H1 (cell line): ENCODE results near the gene ANXA8. TPM values are rescaled to one million over a fixed set of nuclear protein-coding genes. Genes with fewer than 3 reads are reported as not detected.

Source experiments
- CTCF ChIA-PET: fragments of 300-600 bp; sonication (Branson Sonifier 250); formaldehyde crosslinking; loops from one replicate; lab custom pipeline; 2021; ENCODE audit not compliant: partially characterized antibody; lab: Charles Lee
- POLR2A ChIA-PET: fragments of 300-600 bp; sonication (Branson Sonifier 250); formaldehyde crosslinking; loops from one replicate; lab custom pipeline; 2021; ENCODE audit warnings: inconsistent platforms; ENCODE audit not compliant: partially characterized antibody; lab: Charles Lee
- DNase-seq, 2 experiments: peaks; one replicate each; pipeline versions ENCODE4 v3.0.0 to v3.0.0-alpha.2; 2010 to 2022; ENCODE audit warnings: low spot score in 2 of 2, low read depth in 1 of 2, mixed read lengths in 1 of 2
- FAIRE-seq: peaks from 2 replicates; lab custom pipeline; 2011; peaks lifted over from hg19 to GRCh38; lab: Jason Lieb, UNC
- H2AFZ ChIP-seq: 2 replicates; pipeline ENCODE4 v1.8.1; 2012; ENCODE audit warnings: low read length, inconsistent platforms
- H2AK5ac ChIP-seq: 2 replicates; pipeline ENCODE4 v1.6.1; 2013; ENCODE audit warnings: low read depth, low read length
- H2BK120ac ChIP-seq: replicated peaks from 2 replicates; pipeline ENCODE3; 2013; ENCODE audit warnings: low read depth, low read length, inconsistent platforms
- H2BK12ac ChIP-seq: 2 replicates; pipeline ENCODE4 v1.6.1; 2013; ENCODE audit warnings: low read depth, low read length
- H2BK15ac ChIP-seq: 2 replicates; pipeline ENCODE4 v1.6.1; 2013; ENCODE audit warnings: low read length
- H2BK20ac ChIP-seq: 2 replicates; pipeline ENCODE4 v1.6.1; 2013; ENCODE audit warnings: low read length
- H2BK5ac ChIP-seq: 2 replicates; pipeline ENCODE4 v1.6.1; 2013; ENCODE audit warnings: low read depth, low read length
- H3K14ac ChIP-seq: 2 replicates; pipeline ENCODE4 v1.6.1; 2013; ENCODE audit warnings: inconsistent platforms; ENCODE audit not compliant: insufficient read length
- H3K18ac ChIP-seq: 2 replicates; pipeline ENCODE4 v1.6.1; 2013; ENCODE audit warnings: low read length; ENCODE audit errors: extremely low read depth
- H3K23ac ChIP-seq: 2 replicates; pipeline ENCODE4 v1.6.1; 2013; ENCODE audit warnings: inconsistent platforms; ENCODE audit not compliant: insufficient read length
- H3K23me2 ChIP-seq: 2 replicates; pipeline ENCODE4 v1.6.1; 2013; ENCODE audit warnings: low read depth, low read length
- H3K27ac ChIP-seq: 2 replicates; pipeline ENCODE4 v1.6.1; 2011; ENCODE audit warnings: low read depth, low read length, inconsistent platforms
- H3K27me3 ChIP-seq, 4 experiments: replicated peaks in 1 of 4; 1 replicate in 1 of 4; 2 replicates in 3 of 4; pipeline versions ENCODE4 v1.6.1 to v1.8.1; 2011 to 2013; ENCODE audit warnings: low read length in 3 of 4, mild to moderate bottlenecking in 3 of 4, inconsistent platforms in 2 of 4, mixed read lengths in 2 of 4, moderate library complexity in 1 of 4; ENCODE audit not compliant: control insufficient read depth in 3 of 4, insufficient read depth in 3 of 4; ENCODE audit errors: extremely low read depth in 1 of 4
- H3K36me3 ChIP-seq, 4 experiments: 2 replicates each; pipeline versions ENCODE4 v1.6.1 to v1.8.1; 2011 to 2013; ENCODE audit warnings: mild to moderate bottlenecking in 4 of 4, low read length in 3 of 4, moderate library complexity in 2 of 4, control low read depth in 1 of 4, inconsistent platforms in 1 of 4; ENCODE audit not compliant: insufficient read depth in 4 of 4, control insufficient read depth in 2 of 4
- H3K4ac ChIP-seq: replicated peaks from 2 replicates; pipeline ENCODE3; 2013; ENCODE audit warnings: low read length, low read depth, mixed read lengths, inconsistent platforms; ENCODE audit not compliant: insufficient read length
- H3K4me1 ChIP-seq, 4 experiments: replicated peaks in 1 of 4; 1 replicate in 1 of 4; 2 replicates in 3 of 4; pipeline versions ENCODE4 v1.6.1 to v1.8.1; 2011 to 2013; ENCODE audit warnings: low read length in 3 of 4, inconsistent platforms in 2 of 4, mixed read lengths in 1 of 4; ENCODE audit not compliant: insufficient read depth in 4 of 4, control insufficient read depth in 3 of 4
- H3K4me2 ChIP-seq, 2 experiments: 2 replicates each; pipeline versions ENCODE4 v1.6.1 to v1.8.1; 2011 to 2013; ENCODE audit warnings: low read depth in 2 of 2, low read length in 2 of 2, control low read depth in 1 of 2, inconsistent platforms in 1 of 2, mild to moderate bottlenecking in 1 of 2; ENCODE audit not compliant: insufficient read depth in 1 of 2
- H3K4me3 ChIP-seq, 4 experiments: fragments of 200-600, 300-600 bp in 1 of 4; sonication (generic), shearing (Covaris generic), sonication (Bioruptor Twin) in 1 of 4; 2 replicates each; pipeline versions ENCODE4 v1.5.1 to v1.8.1; 2011 to 2016; ENCODE audit warnings: low read length in 4 of 4, low read depth in 3 of 4, control low read depth in 2 of 4, inconsistent platforms in 2 of 4, mild to moderate bottlenecking in 2 of 4, mixed read lengths in 1 of 4, moderate library complexity in 1 of 4; ENCODE audit not compliant: insufficient read depth in 2 of 4; ENCODE audit errors: extremely low read depth in 1 of 4
- H3K56ac ChIP-seq: replicated peaks from 2 replicates; pipeline ENCODE3; 2013; ENCODE audit warnings: low read depth, mild to moderate bottlenecking, mixed read lengths, low read length, inconsistent platforms; ENCODE audit not compliant: insufficient read length
- H3K79me1 ChIP-seq: 2 replicates; pipeline ENCODE4 v1.6.1; 2013; ENCODE audit warnings: low read depth, low read length, control low read depth
- H3K79me2 ChIP-seq, 2 experiments: 2 replicates each; pipeline versions ENCODE4 v1.6.1 to v1.8.1; 2012 to 2013; ENCODE audit warnings: low read length in 2 of 2, mild to moderate bottlenecking in 2 of 2, inconsistent platforms in 1 of 2; ENCODE audit not compliant: insufficient read depth in 2 of 2, control insufficient read depth in 1 of 2
- H3K9ac ChIP-seq, 4 experiments: replicated peaks in 1 of 4; 1 replicate in 1 of 4; 2 replicates in 3 of 4; pipeline versions ENCODE4 v1.6.1 to v1.8.1; 2011 to 2013; ENCODE audit warnings: low read depth in 3 of 4, low read length in 3 of 4, control low read depth in 2 of 4, mild to moderate bottlenecking in 2 of 4, moderate library complexity in 2 of 4, inconsistent platforms in 1 of 4; ENCODE audit errors: extremely low read depth in 1 of 4
- H3K9me3 ChIP-seq, 2 experiments: 2 replicates each; pipeline versions ENCODE4 v1.6.1 to v1.8.1; 2012 to 2013; ENCODE audit warnings: mild to moderate bottlenecking in 2 of 2, moderate library complexity in 2 of 2, control low read depth in 1 of 2, inconsistent platforms in 1 of 2, low read depth in 1 of 2, low read length in 1 of 2, mixed read lengths in 1 of 2; ENCODE audit not compliant: insufficient read depth in 2 of 2
- H4K20me1 ChIP-seq, 2 experiments: replicated peaks in 1 of 2; 2 replicates each; pipeline versions ENCODE3 to v1.8.1; 2011 to 2013; ENCODE audit warnings: inconsistent platforms in 2 of 2, low read length in 2 of 2, mild to moderate bottlenecking in 1 of 2; ENCODE audit not compliant: insufficient read depth in 2 of 2, control insufficient read depth in 1 of 2
- H4K5ac ChIP-seq: 2 replicates; pipeline ENCODE4 v1.6.1; 2013; ENCODE audit warnings: low read length, low read depth, mixed read lengths, inconsistent platforms; ENCODE audit not compliant: insufficient read length
- H4K8ac ChIP-seq: 2 replicates; pipeline ENCODE4 v1.8.0; 2013; ENCODE audit warnings: mild to moderate bottlenecking, moderate library complexity, low read length, inconsistent platforms; ENCODE audit not compliant: insufficient read depth; ENCODE audit errors: extremely low read depth
- H4K91ac ChIP-seq: replicated peaks from 2 replicates; pipeline ENCODE3; 2013; ENCODE audit warnings: low read length, mixed read lengths, inconsistent platforms; ENCODE audit not compliant: insufficient read length
- ATF3 ChIP-seq: IDR thresholded peaks from 2 replicates; pipeline ENCODE4 v1.6.1; 2011; ENCODE audit warnings: low read depth, mild to moderate bottlenecking, low read length; ENCODE audit not compliant: insufficient read depth
- BCL11A ChIP-seq, 2 experiments: IDR thresholded peaks; one replicate each; pipeline ENCODE4 v1.6.1; 2011; ENCODE audit warnings: low read depth in 2 of 2, low read length in 2 of 2, mild to moderate bottlenecking in 2 of 2
- CHD2 ChIP-seq: IDR thresholded peaks from 2 replicates; pipeline ENCODE4 v1.6.1; 2012; ENCODE audit warnings: low read length, improper control_type of control experiment
- PHF8 ChIP-seq: fragments of 200-600 bp; sonication (generic); conservative IDR thresholded peaks from 2 replicates; pipeline ENCODE4 v1.7.1; 2012; ENCODE audit warnings: low read depth, mild to moderate bottlenecking, inconsistent platforms, low read length, moderate library complexity
- RNF2 ChIP-seq: fragments of 200-900, 300-1000 bp; sonication (generic); IDR thresholded peaks from 2 replicates; pipeline ENCODE4 v1.7.1; 2016; ENCODE audit warnings: borderline replicate concordance, low read depth, mild to moderate bottlenecking, antibody characterized with exemption, low read length; ENCODE audit not compliant: poor library complexity, severe bottlenecking; ENCODE audit errors: missing control alignments
- SP2 ChIP-seq: IDR thresholded peaks from 2 replicates; pipeline ENCODE4 v1.6.1; 2012; ENCODE audit warnings: mild to moderate bottlenecking, low read length, inconsistent platforms
- SRF ChIP-seq: IDR thresholded peaks from 2 replicates; pipeline ENCODE4 v1.6.1; 2011; ENCODE audit warnings: mild to moderate bottlenecking, low read depth, low read length, moderate library complexity
- WGBS, 2 experiments: shearing (Covaris generic) in 1 of 2; methylation state at CpG; one replicate each; pipeline versions ENCODE4 v1.1.6 to v1.1.7; 2013 to 2015; ENCODE audit warnings: low lambda C conversion rate in 2 of 2, mixed read lengths in 2 of 2, inconsistent platforms in 1 of 2, low coverage in 1 of 2, missing lambda C conversion rate in 1 of 2; ENCODE audit not compliant: insufficient replicate concordance in 2 of 2, insufficient coverage in 1 of 2, insufficient read length in 1 of 2; ENCODE audit errors: extremely low coverage in 1 of 2, missing lambda C conversion rate in 1 of 2; 5-methylcytosine and 5-hydroxymethylcytosine counted together
- polyA plus RNA-seq, 7 experiments: library from polyadenylated mRNA; depleted of rRNA in 3 of 7; stranded (reverse) in 5 of 7; unstranded in 2 of 7; fragments of >200 nt in 5 of 7; fragments of 200-250 nt in 2 of 7; gene quantifications; 1 replicate in 5 of 7; 2 replicates in 1 of 7; 4 replicates in 1 of 7; pipeline versions ENCODE4 v1.2.1 to v1.2.3, GENCODE V29; 2011 to 2013; ENCODE audit warnings: missing spikeins in 2 of 7, mixed read lengths in 2 of 7
- total RNA-seq: library from RNA; stranded (reverse); fragmentation: NEBNext Ultra II Directional; extraction: Animal tissue kit (Norgen Biotek cat#: 25700); gene quantifications from 2 replicates; pipeline ENCODE4 v1.2.1, GENCODE V29; 2021

Gene ANXA8
- total and polyA plus RNA-seq, 2 of the 8 experiments (the other 6 are each of a cell fraction or from before 2014, with no cell fraction given) = 0.15 TPM; not detected in 1

DNA sequence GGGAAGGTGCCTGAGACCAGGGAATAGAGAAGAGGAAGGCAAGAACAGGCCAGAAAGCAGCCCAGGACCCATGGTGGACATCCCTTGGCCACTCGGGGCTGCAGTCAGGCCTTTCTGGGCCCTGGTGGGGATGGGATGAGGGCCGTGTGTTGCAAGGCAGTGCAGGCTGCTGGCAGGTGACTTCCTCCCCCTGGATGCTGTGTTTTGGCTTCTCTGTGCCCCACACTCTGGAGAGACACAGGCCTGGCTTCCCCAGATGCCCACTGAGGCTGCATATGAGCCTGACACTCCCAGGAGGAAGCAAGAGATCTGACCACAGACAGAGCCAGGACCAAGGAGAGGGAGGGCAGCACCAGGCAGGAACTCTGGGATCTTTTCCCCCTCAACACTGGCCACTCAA lies 39.9 kb downstream of the ANXA8 start:
- 94% methylated on average over 2 of the region's 2 CpGs; no CpG with 5 or more reads in 1 of the 2 experiments for WGBS, 2 experiments
- no peak for FAIRE-seq
- Histone ChIP-seq H3K4me1 (no peaks in the 10 kb centered on the region), H2BK12ac (no peak overlapping the region), H2AK5ac (no peak overlapping the region), H3K9me3 (no peaks in the 10 kb centered on the region), H3K79me1 (no peaks in the 10 kb centered on the region), H3K23me2 (peaks cover 11% of the 10 kb centered on the region), H3K27me3 (no peaks in the 10 kb centered on the region), H3K9ac (no peak overlapping the region), H3K18ac (no peak overlapping the region), H3K14ac (no peak overlapping the region), H2AFZ (no peak overlapping the region), H4K91ac (no peak overlapping the region), H3K4me3 (no peak overlapping the region), H3K23ac (no peak overlapping the region), H4K8ac (no peak overlapping the region), H3K27ac (no peak overlapping the region), H2BK120ac (no peak overlapping the region), H2BK15ac (no peak overlapping the region), H3K79me2 (no peaks in the 10 kb centered on the region), H2BK5ac (no peak overlapping the region), H4K5ac (no peak overlapping the region), H3K4ac (no peak overlapping the region), H4K20me1 (peaks cover 0 to 9% of the 10 kb centered on the region in 2 experiments), H2BK20ac (no peak overlapping the region), H3K36me3 (no peaks in the 10 kb centered on the region), H3K4me2 (no peak overlapping the region), H3K56ac (no peak overlapping the region)
- CTCF ChIA-PET = no interaction called here
- no peak for DNase-seq
- TF ChIP-seq PHF8 (no peak), SP2 (no peak), ATF3 (no peak), RNF2 (no peak), SRF (no peak), CHD2 (no peak), BCL11A (IDR thresholded peaks at IDR 0.05; ENCODE audit: low read depth in 2 of 2, low read length in 2 of 2) (no peak)
- POLR2A ChIA-PET = no interaction called here
